IMR-90 (cell line): ENCODE results near the gene IL17D. TPM values are rescaled to one million over a fixed set of nuclear protein-coding genes. Genes with fewer than 3 reads are reported as not detected.

ENCODE experiments used
- ATAC-seq: fragments of 200-7000 bp; cut with Tn5 transposase; 2 replicates; pipeline ENCODE4 v1.9.1; 2020; ENCODE audit warnings: low read depth, mild to moderate bottlenecking, moderate library complexity
- BruUV-seq: library from RNA; stranded (reverse); fragments of 400-500 nt; replicated peaks from 2 replicates; lab custom pipeline; 2021; lab: Mats Ljungman, UMichigan
- CTCF ChIA-PET: fragments of 300-600 bp; formaldehyde crosslinking; extraction: SDS; loops from one replicate; lab custom pipeline; 2021; ENCODE audit warnings: antibody characterized with exemption; lab: Yijun Ruan, JAX
- POLR2A ChIA-PET: fragments of 300-600 bp; sonication (Branson Sonifier 250); formaldehyde crosslinking; loops from one replicate; lab custom pipeline; 2022; ENCODE audit warnings: antibody characterized with exemption; ENCODE audit not compliant: unreplicated experiment; lab: Charles Lee
- DNase-seq: peaks from one replicate; pipeline ENCODE4 v3.0.0; 2013
- H2AFZ ChIP-seq: replicated peaks from 2 replicates; pipeline ENCODE3; 2013; ENCODE audit warnings: low read length, mild to moderate bottlenecking; ENCODE audit not compliant: poor library complexity
- H2AK5ac ChIP-seq: 2 replicates; pipeline ENCODE4 v1.6.1; 2013; ENCODE audit warnings: low read depth, low read length, inconsistent platforms
- H2AK9ac ChIP-seq: replicated peaks from 2 replicates; pipeline ENCODE3; 2013; ENCODE audit warnings: mild to moderate bottlenecking, low read depth, low read length, moderate library complexity; ENCODE audit not compliant: poor library complexity
- H2BK120ac ChIP-seq: 2 replicates; pipeline ENCODE4 v1.6.1; 2013; ENCODE audit warnings: low read depth, low read length, inconsistent platforms
- H2BK15ac ChIP-seq: 3 replicates; pipeline ENCODE4 v1.6.1; 2013; ENCODE audit warnings: low read depth, low read length, inconsistent platforms
- H2BK20ac ChIP-seq: 2 replicates; pipeline ENCODE4 v1.6.1; 2013; ENCODE audit warnings: low read depth, mild to moderate bottlenecking, inconsistent platforms, low read length, moderate library complexity
- H2BK5ac ChIP-seq: 2 replicates; pipeline ENCODE4 v1.6.1; 2013; ENCODE audit warnings: mild to moderate bottlenecking, low read depth, low read length, inconsistent platforms; ENCODE audit not compliant: poor library complexity, severe bottlenecking
- H3K14ac ChIP-seq: replicated peaks from 2 replicates; pipeline ENCODE4 v1.6.1; 2013; ENCODE audit warnings: low read depth, low read length, inconsistent platforms
- H3K18ac ChIP-seq: 2 replicates; pipeline ENCODE4 v1.6.1; 2013; ENCODE audit warnings: low read depth, low read length, control low read depth
- H3K23ac ChIP-seq: 2 replicates; pipeline ENCODE4 v1.6.1; 2013; ENCODE audit warnings: low read depth, low read length, inconsistent platforms
- H3K27ac ChIP-seq: 2 replicates; pipeline ENCODE4 v1.5.1; 2013; ENCODE audit warnings: mild to moderate bottlenecking, control low read depth, low read length; ENCODE audit not compliant: insufficient read depth
- H3K27me3 ChIP-seq: 2 replicates; pipeline ENCODE4 v1.6.1; 2013; ENCODE audit warnings: low read length; ENCODE audit not compliant: control insufficient read depth, insufficient read depth
- H3K36me3 ChIP-seq: 2 replicates; pipeline ENCODE4 v1.6.1; 2013; ENCODE audit warnings: low read length, mixed read lengths; ENCODE audit not compliant: control insufficient read depth, insufficient read depth
- H3K4ac ChIP-seq: 2 replicates; pipeline ENCODE4 v1.6.1; 2013; ENCODE audit warnings: low read depth, low read length, inconsistent platforms
- H3K4me1 ChIP-seq: 2 replicates; pipeline ENCODE4 v1.6.1; 2013; ENCODE audit warnings: low read length, mixed read lengths; ENCODE audit not compliant: control insufficient read depth, insufficient read depth
- H3K4me2 ChIP-seq: 2 replicates; pipeline ENCODE4 v1.6.1; 2013; ENCODE audit warnings: low read depth, mild to moderate bottlenecking, control low read depth, low read length, moderate library complexity
- H3K4me3 ChIP-seq: 2 replicates; pipeline ENCODE4 v1.5.1; 2013; ENCODE audit warnings: low read depth, mild to moderate bottlenecking, control low read depth, low read length, moderate library complexity; ENCODE audit not compliant: insufficient read depth
- H3K56ac ChIP-seq: 2 replicates; pipeline ENCODE4 v1.6.1; 2013; ENCODE audit warnings: low read length, inconsistent platforms; ENCODE audit not compliant: insufficient read depth; ENCODE audit errors: extremely low read depth
- H3K79me1 ChIP-seq, 2 experiments: 2 replicates each; pipeline ENCODE4 v1.6.1; 2013; ENCODE audit warnings: low read length in 2 of 2, inconsistent platforms in 1 of 2, low read depth in 1 of 2
- H3K9ac ChIP-seq: 2 replicates; pipeline ENCODE4 v1.6.1; 2013; ENCODE audit warnings: low read depth, low read length, control low read depth
- H3K9me1 ChIP-seq: 2 replicates; pipeline ENCODE4 v1.6.1; 2013; ENCODE audit warnings: low read length, inconsistent platforms; ENCODE audit not compliant: insufficient read depth
- H3K9me3 ChIP-seq: 2 replicates; pipeline ENCODE4 v1.6.1; 2013; ENCODE audit warnings: low read length; ENCODE audit not compliant: control insufficient read depth, insufficient read depth
- H4K20me1 ChIP-seq: 2 replicates; pipeline ENCODE4 v1.6.1; 2013; ENCODE audit warnings: low read length, inconsistent platforms; ENCODE audit not compliant: insufficient read depth
- H4K5ac ChIP-seq: 2 replicates; pipeline ENCODE4 v1.6.1; 2013; ENCODE audit warnings: mild to moderate bottlenecking, low read depth, low read length, control low read depth
- H4K8ac ChIP-seq, 2 experiments: 2 replicates each; pipeline ENCODE4 v1.6.1; 2013; ENCODE audit warnings: low read depth in 2 of 2, low read length in 2 of 2, control low read depth in 1 of 2, inconsistent platforms in 1 of 2
- H4K91ac ChIP-seq: 2 replicates; pipeline ENCODE4 v1.6.1; 2013; ENCODE audit warnings: low read depth, low read length, inconsistent platforms; ENCODE audit not compliant: insufficient read depth
- BHLHE40 ChIP-seq: fragments of 150-350 bp; IDR thresholded peaks from 2 replicates; pipeline ENCODE4 v1.6.1; 2016; ENCODE audit warnings: mild to moderate bottlenecking, low read depth, low read length
- CHD1 ChIP-seq: IDR thresholded peaks from 2 replicates; pipeline ENCODE4 v1.6.1; 2012; ENCODE audit warnings: low read depth, low read length, improper control_type of control experiment
- FOS ChIP-seq: fragments of 150-350 bp; IDR thresholded peaks from 2 replicates; pipeline ENCODE4 v1.6.1; 2016; ENCODE audit warnings: low read depth, low read length
- MAZ ChIP-seq: IDR thresholded peaks from 2 replicates; pipeline ENCODE4 v1.6.1; 2012; ENCODE audit warnings: low read depth, mild to moderate bottlenecking, low read length, improper control_type of control experiment, moderate library complexity, borderline replicate concordance
- MXI1 ChIP-seq: IDR thresholded peaks from 2 replicates; pipeline ENCODE4 v1.6.1; 2012; ENCODE audit warnings: low read depth, mild to moderate bottlenecking, low read length, moderate library complexity, borderline replicate concordance
- NFE2L2 ChIP-seq: fragments of 150-350 bp; IDR thresholded peaks from 2 replicates; pipeline ENCODE4 v1.6.1; 2016; ENCODE audit warnings: low read depth, mild to moderate bottlenecking, low read length
- POLR2A ChIP-seq: IDR thresholded peaks from 2 replicates; pipeline ENCODE4 v1.6.1; 2012; ENCODE audit warnings: mild to moderate bottlenecking, low read depth, low read length
- RAD21 ChIP-seq: IDR thresholded peaks from 2 replicates; pipeline ENCODE4 v1.6.1; 2012; ENCODE audit warnings: low read length, improper control_type of control experiment
- RCOR1 ChIP-seq: IDR thresholded peaks from 2 replicates; pipeline ENCODE4 v1.6.1; 2012; ENCODE audit warnings: mild to moderate bottlenecking, low read length, improper control_type of control experiment; ENCODE audit not compliant: insufficient replicate concordance
- RFX5 ChIP-seq: IDR thresholded peaks from 2 replicates; pipeline ENCODE4 v1.8.0; 2012; ENCODE audit warnings: low read depth, mild to moderate bottlenecking, low read length, moderate library complexity
- SMC3 ChIP-seq: fragments of 150-350 bp; IDR thresholded peaks from 2 replicates; pipeline ENCODE4 v1.6.1; 2016; ENCODE audit warnings: low read depth, mild to moderate bottlenecking, antibody characterized with exemption, low read length, moderate library complexity
- WGBS, 2 experiments: methylation state at CpG; one replicate each; pipeline versions ENCODE4 v1.1.5 to v1.1.7; 2013; ENCODE audit warnings: missing lambda C conversion rate in 2 of 2; ENCODE audit not compliant: insufficient read length in 1 of 2; ENCODE audit errors: extremely low coverage in 2 of 2; 5-methylcytosine and 5-hydroxymethylcytosine counted together
- dilution Hi-C: fragments of 300-500 bp; cut with HindIII; formaldehyde crosslinking; loops from one replicate; pipeline ENCODE4 v1.14.3; 2018; ENCODE audit warnings: low sequenced_read_pairs; ENCODE audit not compliant: unreplicated experiment
- in situ Hi-C: fragments of 300-500 bp; cut with MboI; formaldehyde crosslinking; loops from 3 replicates; pipeline ENCODE4 v1.14.3; 2019; ENCODE audit warnings: low sequenced_read_pairs, inconsistent platforms, mixed read lengths
- intact Hi-C: fragments of 100-400 bp; cut with micrococcal nuclease; formaldehyde crosslinking; loops from 2 replicates; pipeline ENCODE4 v1.10.0; 2022
- polyA plus RNA-seq, 3 experiments: library from polyadenylated mRNA; depleted of rRNA; stranded (reverse); fragments of >200 nt; gene quantifications; 2 replicates each; pipeline ENCODE4 v1.2.3, GENCODE V29; 2012; ENCODE audit warnings: low replicate concordance in 1 of 3
- total RNA-seq: library from RNA; depleted of rRNA; stranded (reverse); fragments of >200 nt; gene quantifications from 2 replicates; pipeline ENCODE4 v1.2.3, GENCODE V29; 2012
- TF ChIP-seq, protein P1 (sequence below): conservative IDR thresholded peaks from 2 replicates; pipeline ENCODE4 v1.5.1; 2012; ENCODE audit warnings: mild to moderate bottlenecking, low read depth, low read length, improper control_type of control experiment
- TF ChIP-seq, protein P2 (sequence below): fragments of 150-350 bp; IDR thresholded peaks from 2 replicates; pipeline ENCODE4 v1.6.1; 2016; ENCODE audit warnings: low read depth, mild to moderate bottlenecking, low read length, moderate library complexity, borderline replicate concordance
- TF ChIP-seq, protein P3 (sequence below): fragments of 150-350 bp; IDR thresholded peaks from 2 replicates; pipeline ENCODE4 v1.6.1; 2017; ENCODE audit warnings: mild to moderate bottlenecking, antibody characterized with exemption, low read length, low read depth

The IL17D gene
- total and polyA plus RNA-seq, 2 of the 4 experiments (the other 2 are of a cell fraction), result 0.72 to 1.4 TPM

DNA sequence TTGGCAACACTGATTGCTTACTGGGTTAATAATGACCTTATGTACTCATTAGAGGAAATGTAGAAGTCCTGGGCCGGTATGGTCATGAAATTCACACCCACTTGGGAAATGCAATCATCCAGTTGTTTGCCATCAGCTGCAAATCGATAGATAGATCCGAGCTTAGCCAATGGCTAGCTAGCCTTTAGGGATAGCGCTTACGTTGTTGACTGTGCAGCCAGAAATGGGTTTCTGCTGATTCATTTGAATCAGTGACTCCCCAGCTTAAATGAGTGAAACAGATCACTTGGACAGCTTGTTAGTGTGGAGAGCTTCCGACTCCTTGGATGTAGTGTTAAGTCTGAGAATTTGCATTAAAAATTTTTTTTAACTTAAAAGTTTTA is 11.8 kb downstream of the IL17D start (continued):
- TF ChIP-seq RAD21 (no peak), RCOR1 (no peak), BHLHE40 (no peak), NFE2L2 (no peak), FOS (no peak), RFX5 (no peak), POLR2A (no peak), MAZ (no peak)

DNA sequence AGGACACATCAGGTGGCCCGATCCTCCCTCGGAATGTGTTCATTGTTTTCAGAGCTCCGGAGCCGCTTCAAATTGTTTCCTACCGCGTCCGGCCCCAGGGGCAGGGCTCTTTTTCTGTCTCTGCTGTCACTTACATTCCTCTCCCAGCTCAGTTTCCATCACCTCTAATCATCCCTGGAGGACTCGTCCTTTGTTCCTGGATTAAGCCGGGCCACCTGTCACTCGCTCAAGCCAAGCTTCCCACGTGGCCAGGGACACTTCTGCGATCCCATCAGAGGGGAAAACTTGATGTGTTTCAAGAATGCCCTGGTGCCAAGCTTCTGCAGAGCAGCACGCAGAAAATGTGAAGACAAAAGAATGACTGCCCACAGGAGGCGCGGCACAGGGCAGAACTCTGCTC is 13.5 kb downstream of the IL17D start:
- H2AFZ ChIP-seq, result no peak overlapping the region
- CTCF ChIA-PET, result no interaction called here
- no peak overlapping the region for H3K18ac ChIP-seq
- BruUV-seq, result no TSS peak
- H2BK20ac ChIP-seq, result no peak overlapping the region
- H3K4me3 ChIP-seq, result no peak overlapping the region
- peak overlapping the region; percentile 8 for H2AK9ac ChIP-seq
- ATAC-seq (no peak), DNase-seq (no peak)
- H3K27ac ChIP-seq, result no peak overlapping the region
- H4K20me1 ChIP-seq, result no peaks in the 10 kb centered on the region
- no peaks in the 10 kb centered on the region for H3K36me3 ChIP-seq
- no peaks in the 10 kb centered on the region for H3K79me1 ChIP-seq
- in situ Hi-C loops (loop anchor here (5.0 to 25.0 kb wide), 2 partner anchors 205 to 530 kb away; partner anchors contain the start of gene GJB2), intact Hi-C loops (no loop called here), dilution Hi-C loops (no loop called here)
- no peak overlapping the region for H4K5ac ChIP-seq
- no peaks in the 10 kb centered on the region for H3K9me3 ChIP-seq
- H3K4me1 ChIP-seq, result peaks cover 10% of the 10 kb centered on the region
- peaks cover 6% of the 10 kb centered on the region; the same call in 1 of the 2 replicates for H3K9me1 ChIP-seq
- H3K9ac ChIP-seq, result no peak overlapping the region
- no peak overlapping the region for H2AK5ac ChIP-seq
- POLR2A ChIA-PET, result no interaction called here
- no peak overlapping the region for H2BK15ac ChIP-seq
- no peak overlapping the region for H3K4ac ChIP-seq
- no peak overlapping the region for H2BK120ac ChIP-seq
- no peak overlapping the region for H3K14ac ChIP-seq
- no peak overlapping the region for H3K4me2 ChIP-seq
- H3K27me3 ChIP-seq, result peaks cover 9% of the 10 kb centered on the region
- H4K8ac ChIP-seq, result no peak overlapping the region
- no peak overlapping the region for H3K56ac ChIP-seq
- 87% methylated on average over 8 of the region's 15 CpGs; no CpG with 5 or more reads in 1 of the 2 experiments for whole genome bisulfite sequencing, 2 experiments
- H2BK5ac ChIP-seq, result no peak overlapping the region
- H4K91ac ChIP-seq, result no peak overlapping the region
- no peak overlapping the region for H3K23ac ChIP-seq
- TF ChIP-seq CHD1 (no peak), FOS (no peak), RCOR1 (no peak), POLR2A (no peak), MAZ (no peak), SMC3 (no peak), BHLHE40 (no peak), RAD21 (no peak), MXI1 (no peak)
- TF ChIP-seq, protein P1, sequence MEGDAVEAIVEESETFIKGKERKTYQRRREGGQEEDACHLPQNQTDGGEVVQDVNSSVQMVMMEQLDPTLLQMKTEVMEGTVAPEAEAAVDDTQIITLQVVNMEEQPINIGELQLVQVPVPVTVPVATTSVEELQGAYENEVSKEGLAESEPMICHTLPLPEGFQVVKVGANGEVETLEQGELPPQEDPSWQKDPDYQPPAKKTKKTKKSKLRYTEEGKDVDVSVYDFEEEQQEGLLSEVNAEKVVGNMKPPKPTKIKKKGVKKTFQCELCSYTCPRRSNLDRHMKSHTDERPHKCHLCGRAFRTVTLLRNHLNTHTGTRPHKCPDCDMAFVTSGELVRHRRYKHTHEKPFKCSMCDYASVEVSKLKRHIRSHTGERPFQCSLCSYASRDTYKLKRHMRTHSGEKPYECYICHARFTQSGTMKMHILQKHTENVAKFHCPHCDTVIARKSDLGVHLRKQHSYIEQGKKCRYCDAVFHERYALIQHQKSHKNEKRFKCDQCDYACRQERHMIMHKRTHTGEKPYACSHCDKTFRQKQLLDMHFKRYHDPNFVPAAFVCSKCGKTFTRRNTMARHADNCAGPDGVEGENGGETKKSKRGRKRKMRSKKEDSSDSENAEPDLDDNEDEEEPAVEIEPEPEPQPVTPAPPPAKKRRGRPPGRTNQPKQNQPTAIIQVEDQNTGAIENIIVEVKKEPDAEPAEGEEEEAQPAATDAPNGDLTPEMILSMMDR, result no peak
- TF ChIP-seq, protein P2, sequence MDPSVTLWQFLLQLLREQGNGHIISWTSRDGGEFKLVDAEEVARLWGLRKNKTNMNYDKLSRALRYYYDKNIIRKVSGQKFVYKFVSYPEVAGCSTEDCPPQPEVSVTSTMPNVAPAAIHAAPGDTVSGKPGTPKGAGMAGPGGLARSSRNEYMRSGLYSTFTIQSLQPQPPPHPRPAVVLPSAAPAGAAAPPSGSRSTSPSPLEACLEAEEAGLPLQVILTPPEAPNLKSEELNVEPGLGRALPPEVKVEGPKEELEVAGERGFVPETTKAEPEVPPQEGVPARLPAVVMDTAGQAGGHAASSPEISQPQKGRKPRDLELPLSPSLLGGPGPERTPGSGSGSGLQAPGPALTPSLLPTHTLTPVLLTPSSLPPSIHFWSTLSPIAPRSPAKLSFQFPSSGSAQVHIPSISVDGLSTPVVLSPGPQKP, result no peak
- TF ChIP-seq, protein P3, sequence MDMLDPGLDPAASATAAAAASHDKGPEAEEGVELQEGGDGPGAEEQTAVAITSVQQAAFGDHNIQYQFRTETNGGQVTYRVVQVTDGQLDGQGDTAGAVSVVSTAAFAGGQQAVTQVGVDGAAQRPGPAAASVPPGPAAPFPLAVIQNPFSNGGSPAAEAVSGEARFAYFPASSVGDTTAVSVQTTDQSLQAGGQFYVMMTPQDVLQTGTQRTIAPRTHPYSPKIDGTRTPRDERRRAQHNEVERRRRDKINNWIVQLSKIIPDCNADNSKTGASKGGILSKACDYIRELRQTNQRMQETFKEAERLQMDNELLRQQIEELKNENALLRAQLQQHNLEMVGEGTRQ, result no peak
